ENCODE measurements around the gene NOL12. TPM values are rescaled to one million over a fixed set of nuclear protein-coding genes. Genes with fewer than 3 reads are reported as not detected.
A peak's percentile ranks its signal among the peaks of the same experiment; 100 is the strongest.

NOL12 gene
- total RNA-seq, 1 experiment from 2014 or later = 25.9 TPM

- no peak for DNase-seq (ENCODE audit: low read depth)
Observed at GRCh38 chr22:37659066-37659896, 26.9 kb upstream of the NOL12 start.

GRCh38 chr22:37659897-37660708 lies 26.0 kb upstream of the NOL12 start:
- DNase-seq (ENCODE audit: low read depth) = no peak

GRCh38 chr22:37660709-37661045 lies 25.5 kb upstream of the NOL12 start:
- no peak for DNase-seq (ENCODE audit: low read depth)

- DNase-seq (ENCODE audit: low read depth) = no peak
Observed at GRCh38 chr22:37661160-37661924, 24.8 kb upstream of the NOL12 start.

- no peak for DNase-seq (ENCODE audit: low read depth)
Observed at GRCh38 chr22:37662039-37662438, 24.1 kb upstream of the NOL12 start.

- DNase-seq (ENCODE audit: low read depth) = no peak
Observed at GRCh38 chr22:37663521-37664140, 22.5 kb upstream of the NOL12 start.

GRCh38 chr22:37664249-37665101 lies 21.7 kb upstream of the NOL12 start:
- DNase-seq (ENCODE audit: low read depth) = no peak

- no peak for DNase-seq (ENCODE audit: low read depth)
Observed at GRCh38 chr22:37665487-37665886, 20.7 kb upstream of the NOL12 start.

- peak; percentile 68 for DNase-seq (ENCODE audit: low read depth)
Observed at GRCh38 chr22:37669586-37669985, 16.6 kb upstream of the NOL12 start.

- DNase-seq (ENCODE audit: low read depth) = no peak
Observed at GRCh38 chr22:37672206-37672919, 13.8 kb upstream of the NOL12 start.

- no peak for DNase-seq (ENCODE audit: low read depth)
Observed at GRCh38 chr22:37672920-37673455, 13.2 kb upstream of the NOL12 start.

GRCh38 chr22:37674248-37674647 lies 11.9 kb upstream of the NOL12 start:
- DNase-seq (ENCODE audit: low read depth) = no peak

- peak; percentile 93 for DNase-seq (ENCODE audit: low read depth)
Observed at GRCh38 chr22:37674951-37675929, 10.9 kb upstream of the NOL12 start, which contains the start of gene LGALS1. Gene LGALS1, plus strand, starts transcription at chr22:37675636. Its CDS starts 67 bp downstream, at chr22:37675703.

GRCh38 chr22:37675930-37676735 lies 10.0 kb upstream of the NOL12 start:
- DNase-seq (ENCODE audit: low read depth) = peak; percentile 56

- DNase-seq (ENCODE audit: low read depth) = peak; percentile 93
Observed at GRCh38 chr22:37676736-37677492, 9.2 kb upstream of the NOL12 start.

- no peak for DNase-seq (ENCODE audit: low read depth)
Observed at GRCh38 chr22:37677493-37677974, 8.6 kb upstream of the NOL12 start.

GRCh38 chr22:37678372-37678771 lies 7.8 kb upstream of the NOL12 start:
- DNase-seq (ENCODE audit: low read depth) = no peak
